Measurements from ENCODE around the gene NAA16. TPM values are rescaled to one million over a fixed set of nuclear protein-coding genes. Genes with fewer than 3 reads are reported as not detected.

Gene NAA16
- total RNA-seq, 1 donor from 2014 or later, result 6.2 TPM

DNA sequence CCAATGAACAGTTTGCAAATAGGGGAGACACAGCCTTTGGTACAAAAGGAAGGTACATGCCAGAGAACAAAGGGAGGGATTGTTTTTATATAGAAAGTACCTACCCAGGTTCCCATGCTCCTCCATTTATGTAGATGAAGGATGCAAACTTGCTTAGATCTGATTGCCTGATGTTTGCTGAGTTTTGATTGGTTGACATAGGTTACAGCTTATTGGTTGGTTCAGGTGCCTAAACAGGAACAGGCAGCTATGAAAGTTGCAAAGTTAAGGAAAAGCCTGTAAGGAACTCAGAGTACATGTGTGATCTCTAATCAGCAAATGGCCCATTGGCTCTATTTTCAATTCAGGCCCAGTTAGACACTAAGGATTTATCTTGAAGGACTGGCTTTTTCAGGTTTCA is 6.5 kb upstream of the NAA16 start:
- no peak for DNase-seq (ENCODE audit: low read depth, low spot score)

- no peak for DNase-seq (ENCODE audit: low read depth, low spot score)
Measured at GRCh38 chr13:41306271-41307145, 4.6 kb upstream of the NAA16 start.

- no peak for DNase-seq (ENCODE audit: low read depth, low spot score)
Measured at GRCh38 chr13:41307884-41308640, 3.0 kb upstream of the NAA16 start.

GRCh38 chr13:41311406-41312175 is 524 bp downstream of the NAA16 start:
- no peak for DNase-seq (ENCODE audit: low read depth, low spot score)

GRCh38 chr13:41312176-41312500 is 1.1 kb downstream of the NAA16 start:
- no peak for DNase-seq (ENCODE audit: low read depth, low spot score)

DNA sequence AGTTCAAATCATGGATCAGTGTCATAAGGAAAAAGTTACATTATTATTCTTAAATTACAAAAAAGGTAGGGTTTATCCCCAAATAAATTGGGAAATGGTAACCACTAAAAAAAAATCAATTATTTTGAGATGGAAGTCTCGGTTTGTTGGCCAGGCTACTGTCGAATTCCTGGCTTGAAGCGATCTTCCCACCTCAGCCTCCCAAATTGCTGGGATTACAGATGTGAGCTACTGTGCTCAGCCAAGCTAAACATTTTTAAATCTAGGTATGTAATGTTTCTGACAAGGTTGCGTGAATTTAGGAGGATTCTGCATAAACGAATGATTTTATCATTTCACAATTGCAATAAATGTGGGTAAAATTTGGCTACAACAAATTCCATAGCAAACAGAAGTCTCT is 2.0 kb downstream of the NAA16 start:
- DNase-seq (ENCODE audit: low read depth, low spot score), result no peak

- no peak for DNase-seq (ENCODE audit: low read depth, low spot score)
Measured at GRCh38 chr13:41313659-41314197, 2.7 kb downstream of the NAA16 start.

DNA sequence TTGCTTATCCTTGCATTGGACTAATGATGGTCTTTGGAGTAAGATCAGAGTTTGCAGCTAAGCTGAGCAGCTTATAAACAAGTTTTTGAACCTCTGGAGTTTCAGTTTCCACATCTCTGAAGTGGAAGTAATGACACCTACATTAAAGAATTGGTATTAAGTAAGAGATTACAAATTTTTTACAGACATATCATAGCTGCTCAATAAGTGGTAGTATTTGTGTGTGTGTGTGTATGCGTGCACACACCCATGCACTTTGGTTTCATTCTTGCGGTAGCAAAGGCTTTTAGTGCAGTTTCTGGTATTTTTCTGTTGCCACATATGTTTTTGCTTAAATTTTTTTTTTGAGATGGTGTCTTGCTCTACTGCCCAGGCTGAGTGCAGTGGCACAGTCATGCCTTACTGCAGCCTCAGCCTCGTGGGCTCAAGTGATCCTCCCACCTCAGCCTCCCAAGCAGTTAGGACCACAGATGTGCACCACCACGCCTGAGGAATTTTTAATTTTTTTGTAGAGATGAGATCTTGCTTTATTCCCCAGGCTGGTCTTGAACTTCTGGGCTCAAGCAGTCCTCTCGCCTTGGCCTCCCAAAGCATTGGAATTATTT is 4.5 kb downstream of the NAA16 start:
- no peak for DNase-seq (ENCODE audit: low read depth, low spot score)

- DNase-seq (ENCODE audit: low read depth, low spot score), result no peak
Measured at GRCh38 chr13:41317243-41317642, 6.2 kb downstream of the NAA16 start.

GRCh38 chr13:41325752-41326151 is 14.7 kb downstream of the NAA16 start:
- no peak for DNase-seq (ENCODE audit: low read depth, low spot score)

DNA sequence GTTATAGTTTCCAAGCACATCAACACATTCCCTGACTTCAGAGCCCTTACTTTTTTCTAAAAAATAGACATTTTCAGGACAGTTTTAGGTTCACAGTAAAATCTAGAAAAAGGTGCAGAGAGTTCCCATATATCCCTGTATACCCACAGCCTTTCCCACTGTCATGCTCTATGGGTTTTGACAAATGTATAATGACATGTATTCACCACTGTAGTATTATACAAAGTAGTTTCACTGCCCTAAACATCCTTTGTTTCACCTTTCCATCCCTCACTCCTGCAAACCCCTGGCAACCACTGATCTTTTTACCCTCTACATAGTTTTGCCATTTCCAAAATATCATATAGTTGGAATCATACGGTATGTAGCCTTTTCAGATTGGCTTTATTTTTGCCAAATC is 15.6 kb downstream of the NAA16 start:
- no peak for DNase-seq (ENCODE audit: low read depth, low spot score)

DNA sequence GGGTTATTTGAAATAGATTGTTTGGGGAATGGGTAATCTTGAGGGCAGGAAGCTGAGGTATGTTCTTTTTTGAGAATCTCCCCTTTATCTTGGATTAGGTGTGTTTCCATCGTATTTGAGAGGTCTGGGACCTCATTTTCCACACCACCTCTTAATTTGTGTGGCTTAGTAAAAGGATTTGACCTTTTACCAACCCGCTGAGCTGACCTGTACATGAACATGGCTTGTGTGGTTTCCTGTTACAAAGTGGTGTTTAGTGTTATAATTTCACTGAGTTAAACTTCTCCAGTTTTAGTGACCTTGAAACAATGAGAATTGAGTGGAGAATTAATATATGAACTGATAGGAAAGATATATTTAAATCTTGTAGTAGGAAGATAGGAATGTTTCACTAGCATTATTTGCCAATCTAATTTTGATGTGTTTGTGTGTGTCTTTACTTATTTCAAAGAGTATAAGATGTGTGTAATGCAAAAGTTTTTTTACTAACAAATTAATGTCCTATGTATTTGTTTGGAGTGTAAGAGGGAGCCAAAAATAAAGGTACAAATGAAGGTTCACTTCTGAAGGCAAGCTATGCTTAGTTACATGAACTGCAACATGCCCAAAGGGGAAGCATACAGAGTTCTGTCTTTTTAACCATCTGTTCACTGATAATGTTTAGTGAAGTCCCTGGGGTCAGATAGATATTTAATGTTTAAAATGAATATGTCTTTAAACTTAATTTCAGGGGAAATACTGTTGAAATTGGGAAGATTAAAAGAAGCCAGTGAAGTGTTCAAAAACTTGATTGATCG is 17.1 kb downstream of the NAA16 start:
- DNase-seq (ENCODE audit: low read depth, low spot score), result no peak

- DNase-seq (ENCODE audit: low read depth, low spot score), result no peak
Measured at GRCh38 chr13:41332829-41333228, 21.8 kb downstream of the NAA16 start.

GRCh38 chr13:41334810-41335209 is 23.7 kb downstream of the NAA16 start:
- DNase-seq (ENCODE audit: low read depth, low spot score), result no peak

- DNase-seq (ENCODE audit: low read depth, low spot score), result no peak
Measured at GRCh38 chr13:41344358-41344757, 33.3 kb downstream of the NAA16 start.

DNA sequence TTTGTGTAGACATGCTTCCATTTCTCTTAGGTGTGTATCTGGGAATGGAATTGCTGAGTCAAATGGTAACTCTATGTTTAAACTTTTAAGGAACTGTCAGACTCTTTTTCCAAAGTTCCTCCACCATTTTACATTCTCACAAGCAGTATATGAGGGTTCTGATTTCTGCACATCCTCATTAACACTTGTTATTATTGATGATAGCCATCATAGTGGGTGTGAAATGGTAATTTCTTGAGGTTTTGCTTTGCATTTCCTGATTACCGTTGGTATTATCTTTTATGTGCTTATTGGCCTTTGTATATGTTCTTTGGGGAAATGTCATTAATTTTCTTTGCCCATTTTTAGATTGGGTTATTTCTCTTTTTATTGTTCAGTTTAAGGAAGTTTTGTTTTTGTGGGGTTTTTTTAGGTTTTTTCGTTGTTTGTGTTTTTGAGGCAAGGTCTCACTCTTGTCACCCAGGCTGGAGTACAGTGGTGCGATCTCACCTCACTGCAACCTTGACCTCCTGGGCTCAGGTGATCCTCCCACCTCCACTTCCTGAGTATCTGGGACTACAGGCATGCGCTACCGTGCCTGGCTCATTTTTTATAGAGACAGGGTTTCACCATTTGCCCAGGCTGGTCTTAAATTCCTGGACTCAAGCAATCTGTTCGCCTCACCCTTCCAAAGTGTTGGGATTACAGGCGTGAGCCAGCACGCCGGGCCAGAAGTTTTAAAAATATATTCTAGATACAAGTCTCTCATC is 34.3 kb downstream of the NAA16 start:
- DNase-seq (ENCODE audit: low read depth, low spot score), result no peak

GRCh38 chr13:41345914-41346589 is 35.0 kb downstream of the NAA16 start:
- DNase-seq (ENCODE audit: low read depth, low spot score), result peak; percentile 64

- DNase-seq (ENCODE audit: low read depth, low spot score), result peak; percentile 36
Measured at GRCh38 chr13:41352935-41353840, 42.1 kb downstream of the NAA16 start.
